HepG2 (cell line): ENCODE measurements around the gene PRDX2. TPM values are rescaled to one million over a fixed set of nuclear protein-coding genes. Genes with fewer than 3 reads are reported as not detected.
A peak's percentile ranks its signal among the peaks of the same experiment; 100 is the strongest.

Experiments
- ARNT2 ChIP-seq: sonication (generic); formaldehyde crosslinking; IDR thresholded peaks from 2 replicates; pipeline ENCODE4 v1.8.0; 2022; ENCODE audit warnings: mild to moderate bottlenecking, low read depth, missing genetic modification reagents, moderate library complexity
- BCL6 ChIP-seq: IDR thresholded peaks from 2 replicates; pipeline ENCODE4 v1.6.1; 2016; ENCODE audit warnings: missing genetic modification reagents, missing compliant biosample characterization
- FOXK2 ChIP-seq: fragments of 450-650 bp; IDR thresholded peaks from 2 replicates; pipeline ENCODE4 v1.6.1; 2016
- HOXA9 ChIP-seq: sonication (generic); formaldehyde crosslinking; IDR thresholded peaks from 2 replicates; pipeline ENCODE4 v1.8.1; 2022; ENCODE audit warnings: missing genetic modification reagents, mild to moderate bottlenecking, moderate library complexity, borderline replicate concordance
- NCOA1 ChIP-seq: sonication (generic); formaldehyde crosslinking; IDR thresholded peaks from 2 replicates; pipeline ENCODE4 v1.9.0; 2021; ENCODE audit warnings: missing genetic modification reagents
- NRL ChIP-seq: sonication (generic); formaldehyde crosslinking; IDR thresholded peaks from 2 replicates; pipeline ENCODE4 v1.5.0; 2020; ENCODE audit warnings: missing genetic modification reagents, mild to moderate bottlenecking, moderate library complexity, borderline replicate concordance
- RFXAP ChIP-seq: sonication (generic); formaldehyde crosslinking; IDR thresholded peaks from 2 replicates; pipeline ENCODE4 v1.4.0; 2020; ENCODE audit warnings: missing genetic modification reagents, borderline replicate concordance
- STAG1 ChIP-seq: sonication (generic); formaldehyde crosslinking; IDR thresholded peaks from 2 replicates; pipeline ENCODE4 v1.4.0; 2020; ENCODE audit warnings: missing genetic modification reagents
- TAF1 ChIP-seq: sonication (generic); formaldehyde crosslinking; IDR thresholded peaks from 2 replicates; pipeline ENCODE4 v1.4.0; 2020; ENCODE audit warnings: missing genetic modification reagents
- ZBTB42 ChIP-seq: sonication (generic); formaldehyde crosslinking; IDR thresholded peaks from 2 replicates; pipeline ENCODE4 v1.5.0; 2020; ENCODE audit warnings: mild to moderate bottlenecking, missing genetic modification reagents
- ZEB1 ChIP-seq: IDR thresholded peaks from 2 replicates; pipeline ENCODE4 v1.6.1; 2012; ENCODE audit warnings: mild to moderate bottlenecking, low read depth, inconsistent platforms; ENCODE audit not compliant: insufficient replicate concordance
- ZNF629 ChIP-seq: sonication (generic); formaldehyde crosslinking; conservative IDR thresholded peaks from 2 replicates; pipeline ENCODE4 v1.5.0; 2020; ENCODE audit warnings: missing genetic modification reagents
- ZNF780A ChIP-seq: sonication (generic); formaldehyde crosslinking; IDR thresholded peaks from 2 replicates; pipeline ENCODE4 v1.8.0; 2022; ENCODE audit warnings: mild to moderate bottlenecking, missing genetic modification reagents, moderate library complexity
- polyA plus RNA-seq, 8 experiments: library from polyadenylated mRNA; depleted of rRNA in 3 of 8; stranded (reverse) in 7 of 8; unstranded in 1 of 8; fragments of >200 nt; fragmentation: Illumina TruSeq in 4 of 8; extraction: Trizol in 4 of 8; gene quantifications; 2 replicates each; pipeline versions ENCODE4 v1.2.1 to v1.2.3, GENCODE V29; 2011 to 2016; ENCODE audit warnings: low read depth in 4 of 8, missing spikeins in 1 of 8, mixed read lengths in 1 of 8; ENCODE audit not compliant: insufficient read depth in 1 of 8
- total RNA-seq, 5 experiments: library from RNA; depleted of rRNA; stranded (reverse); fragments of >200 nt; fragmentation: Illumina TruSeq; extraction: Trizol; gene quantifications; 2 replicates each; pipeline ENCODE4 v1.2.3, GENCODE V29; 2016; ENCODE audit warnings: low read depth in 1 of 5
- TF ChIP-seq, protein P1 (sequence below): sonication (generic); formaldehyde crosslinking; IDR thresholded peaks from 2 replicates; pipeline ENCODE4 v1.4.0; 2020; ENCODE audit warnings: missing genetic modification reagents, borderline replicate concordance
- TF ChIP-seq, protein P2 (sequence below): sonication (generic); formaldehyde crosslinking; IDR thresholded peaks from 2 replicates; pipeline ENCODE4 v1.4.0; 2020; ENCODE audit warnings: missing genetic modification reagents
- TF ChIP-seq, protein P3 (sequence below): sonication (generic); formaldehyde crosslinking; IDR thresholded peaks from 2 replicates; pipeline ENCODE4 v1.4.0; 2020; ENCODE audit warnings: missing genetic modification reagents
- TF ChIP-seq, protein P4 (sequence below): sonication (generic); formaldehyde crosslinking; IDR thresholded peaks from 2 replicates; pipeline ENCODE4 v1.4.0; 2020; ENCODE audit warnings: low read depth, missing genetic modification reagents
- TF ChIP-seq, protein P5 (sequence below): fragments of 450-650 bp; IDR thresholded peaks from 2 replicates; pipeline ENCODE4 v1.6.1; 2017

Gene PRDX2
- total and polyA plus RNA-seq, 2 of the 13 experiments (the other 11 are each of a cell fraction or from before 2014, with no cell fraction given) = 218 to 381 TPM

DNA sequence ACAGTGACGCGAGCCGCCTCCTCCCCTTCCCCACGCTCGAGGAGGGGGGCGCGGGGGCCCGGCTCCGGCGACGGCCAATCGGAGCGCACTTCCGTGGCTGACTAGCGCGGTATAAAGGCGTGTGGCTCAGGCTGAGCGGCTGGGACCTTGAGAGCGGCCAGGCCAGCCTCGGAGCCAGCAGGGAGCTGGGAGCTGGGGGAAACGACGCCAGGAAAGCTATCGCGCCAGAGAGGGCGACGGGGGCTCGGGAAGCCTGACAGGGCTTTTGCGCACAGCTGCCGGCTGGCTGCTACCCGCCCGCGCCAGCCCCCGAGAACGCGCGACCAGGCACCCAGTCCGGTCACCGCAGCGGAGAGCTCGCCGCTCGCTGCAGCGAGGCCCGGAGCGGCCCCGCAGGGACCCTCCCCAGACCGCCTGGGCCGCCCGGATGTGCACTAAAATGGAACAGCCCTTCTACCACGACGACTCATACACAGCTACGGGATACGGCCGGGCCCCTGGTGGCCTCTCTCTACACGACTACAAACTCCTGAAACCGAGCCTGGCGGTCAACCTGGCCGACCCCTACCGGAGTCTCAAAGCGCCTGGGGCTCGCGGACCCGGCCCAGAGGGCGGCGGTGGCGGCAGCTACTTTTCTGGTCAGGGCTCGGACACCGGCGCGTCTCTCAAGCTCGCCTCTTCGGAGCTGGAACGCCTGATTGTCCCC lies 10.1 kb downstream of the PRDX2 start, which contains the start of gene JUNB (continued):
- peak; percentile 78 for TF ChIP-seq BCL6 (CRISPR knock-in tag)
- peak; percentile 99 for TF ChIP-seq TAF1 (CRISPR knock-in tag)
- TF ChIP-seq, protein P1, sequence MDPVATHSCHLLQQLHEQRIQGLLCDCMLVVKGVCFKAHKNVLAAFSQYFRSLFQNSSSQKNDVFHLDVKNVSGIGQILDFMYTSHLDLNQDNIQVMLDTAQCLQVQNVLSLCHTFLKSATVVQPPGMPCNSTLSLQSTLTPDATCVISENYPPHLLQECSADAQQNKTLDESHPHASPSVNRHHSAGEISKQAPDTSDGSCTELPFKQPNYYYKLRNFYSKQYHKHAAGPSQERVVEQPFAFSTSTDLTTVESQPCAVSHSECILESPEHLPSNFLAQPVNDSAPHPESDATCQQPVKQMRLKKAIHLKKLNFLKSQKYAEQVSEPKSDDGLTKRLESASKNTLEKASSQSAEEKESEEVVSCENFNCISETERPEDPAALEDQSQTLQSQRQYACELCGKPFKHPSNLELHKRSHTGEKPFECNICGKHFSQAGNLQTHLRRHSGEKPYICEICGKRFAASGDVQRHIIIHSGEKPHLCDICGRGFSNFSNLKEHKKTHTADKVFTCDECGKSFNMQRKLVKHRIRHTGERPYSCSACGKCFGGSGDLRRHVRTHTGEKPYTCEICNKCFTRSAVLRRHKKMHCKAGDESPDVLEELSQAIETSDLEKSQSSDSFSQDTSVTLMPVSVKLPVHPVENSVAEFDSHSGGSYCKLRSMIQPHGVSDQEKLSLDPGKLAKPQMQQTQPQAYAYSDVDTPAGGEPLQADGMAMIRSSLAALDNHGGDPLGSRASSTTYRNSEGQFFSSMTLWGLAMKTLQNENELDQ = no peak
- TF ChIP-seq FOXK2 = no peak
- TF ChIP-seq ZNF780A (CRISPR knock-in tag) = no peak
- no peak for TF ChIP-seq ZBTB42 (CRISPR knock-in tag)
- no peak for TF ChIP-seq NCOA1 (CRISPR knock-in tag)
- TF ChIP-seq ZEB1 = peak; percentile 21
- no peak for TF ChIP-seq NRL (CRISPR knock-in tag)
- TF ChIP-seq ZNF629 = 0 out of 2 replicates have a peak, but pooled peaks have one; percentile 11
- TF ChIP-seq STAG1 = peak; percentile 9; the same call in 1 of the 2 replicates
- TF ChIP-seq, protein P2, sequence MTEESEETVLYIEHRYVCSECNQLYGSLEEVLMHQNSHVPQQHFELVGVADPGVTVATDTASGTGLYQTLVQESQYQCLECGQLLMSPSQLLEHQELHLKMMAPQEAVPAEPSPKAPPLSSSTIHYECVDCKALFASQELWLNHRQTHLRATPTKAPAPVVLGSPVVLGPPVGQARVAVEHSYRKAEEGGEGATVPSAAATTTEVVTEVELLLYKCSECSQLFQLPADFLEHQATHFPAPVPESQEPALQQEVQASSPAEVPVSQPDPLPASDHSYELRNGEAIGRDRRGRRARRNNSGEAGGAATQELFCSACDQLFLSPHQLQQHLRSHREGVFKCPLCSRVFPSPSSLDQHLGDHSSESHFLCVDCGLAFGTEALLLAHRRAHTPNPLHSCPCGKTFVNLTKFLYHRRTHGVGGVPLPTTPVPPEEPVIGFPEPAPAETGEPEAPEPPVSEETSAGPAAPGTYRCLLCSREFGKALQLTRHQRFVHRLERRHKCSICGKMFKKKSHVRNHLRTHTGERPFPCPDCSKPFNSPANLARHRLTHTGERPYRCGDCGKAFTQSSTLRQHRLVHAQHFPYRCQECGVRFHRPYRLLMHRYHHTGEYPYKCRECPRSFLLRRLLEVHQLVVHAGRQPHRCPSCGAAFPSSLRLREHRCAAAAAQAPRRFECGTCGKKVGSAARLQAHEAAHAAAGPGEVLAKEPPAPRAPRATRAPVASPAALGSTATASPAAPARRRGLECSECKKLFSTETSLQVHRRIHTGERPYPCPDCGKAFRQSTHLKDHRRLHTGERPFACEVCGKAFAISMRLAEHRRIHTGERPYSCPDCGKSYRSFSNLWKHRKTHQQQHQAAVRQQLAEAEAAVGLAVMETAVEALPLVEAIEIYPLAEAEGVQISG (CRISPR knock-in tag) = peak; percentile 85
- TF ChIP-seq, protein P3, sequence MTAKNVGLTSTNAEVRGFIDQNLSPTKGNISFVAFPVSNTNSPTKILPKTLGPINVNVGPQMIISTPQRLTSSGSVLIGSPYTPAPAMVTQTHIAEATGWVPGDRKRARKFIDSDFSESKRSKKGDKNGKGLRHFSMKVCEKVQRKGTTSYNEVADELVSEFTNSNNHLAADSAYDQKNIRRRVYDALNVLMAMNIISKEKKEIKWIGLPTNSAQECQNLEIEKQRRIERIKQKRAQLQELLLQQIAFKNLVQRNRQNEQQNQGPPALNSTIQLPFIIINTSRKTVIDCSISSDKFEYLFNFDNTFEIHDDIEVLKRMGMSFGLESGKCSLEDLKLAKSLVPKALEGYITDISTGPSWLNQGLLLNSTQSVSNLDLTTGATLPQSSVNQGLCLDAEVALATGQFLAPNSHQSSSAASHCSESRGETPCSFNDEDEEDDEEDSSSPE (CRISPR knock-in tag) = peak; percentile 79
- TF ChIP-seq, protein P4, sequence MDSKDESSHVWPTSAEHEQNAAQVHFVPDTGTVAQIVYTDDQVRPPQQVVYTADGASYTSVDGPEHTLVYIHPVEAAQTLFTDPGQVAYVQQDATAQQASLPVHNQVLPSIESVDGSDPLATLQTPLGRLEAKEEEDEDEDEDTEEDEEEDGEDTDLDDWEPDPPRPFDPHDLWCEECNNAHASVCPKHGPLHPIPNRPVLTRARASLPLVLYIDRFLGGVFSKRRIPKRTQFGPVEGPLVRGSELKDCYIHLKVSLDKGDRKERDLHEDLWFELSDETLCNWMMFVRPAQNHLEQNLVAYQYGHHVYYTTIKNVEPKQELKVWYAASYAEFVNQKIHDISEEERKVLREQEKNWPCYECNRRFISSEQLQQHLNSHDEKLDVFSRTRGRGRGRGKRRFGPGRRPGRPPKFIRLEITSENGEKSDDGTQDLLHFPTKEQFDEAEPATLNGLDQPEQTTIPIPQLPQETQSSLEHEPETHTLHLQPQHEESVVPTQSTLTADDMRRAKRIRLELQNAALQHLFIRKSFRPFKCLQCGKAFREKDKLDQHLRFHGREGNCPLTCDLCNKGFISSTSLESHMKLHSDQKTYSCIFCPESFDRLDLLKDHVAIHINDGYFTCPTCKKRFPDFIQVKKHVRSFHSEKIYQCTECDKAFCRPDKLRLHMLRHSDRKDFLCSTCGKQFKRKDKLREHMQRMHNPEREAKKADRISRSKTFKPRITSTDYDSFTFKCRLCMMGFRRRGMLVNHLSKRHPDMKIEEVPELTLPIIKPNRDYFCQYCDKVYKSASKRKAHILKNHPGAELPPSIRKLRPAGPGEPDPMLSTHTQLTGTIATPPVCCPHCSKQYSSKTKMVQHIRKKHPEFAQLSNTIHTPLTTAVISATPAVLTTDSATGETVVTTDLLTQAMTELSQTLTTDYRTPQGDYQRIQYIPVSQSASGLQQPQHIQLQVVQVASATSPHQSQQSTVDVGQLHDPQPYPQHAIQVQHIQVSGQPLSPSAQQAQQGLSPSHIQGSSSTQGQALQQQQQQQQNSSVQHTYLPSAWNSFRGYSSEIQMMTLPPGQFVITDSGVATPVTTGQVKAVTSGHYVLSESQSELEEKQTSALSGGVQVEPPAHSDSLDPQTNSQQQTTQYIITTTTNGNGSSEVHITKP (CRISPR knock-in tag) = peak; percentile 96
- no peak for TF ChIP-seq HOXA9 (CRISPR knock-in tag)
- TF ChIP-seq, protein P5, sequence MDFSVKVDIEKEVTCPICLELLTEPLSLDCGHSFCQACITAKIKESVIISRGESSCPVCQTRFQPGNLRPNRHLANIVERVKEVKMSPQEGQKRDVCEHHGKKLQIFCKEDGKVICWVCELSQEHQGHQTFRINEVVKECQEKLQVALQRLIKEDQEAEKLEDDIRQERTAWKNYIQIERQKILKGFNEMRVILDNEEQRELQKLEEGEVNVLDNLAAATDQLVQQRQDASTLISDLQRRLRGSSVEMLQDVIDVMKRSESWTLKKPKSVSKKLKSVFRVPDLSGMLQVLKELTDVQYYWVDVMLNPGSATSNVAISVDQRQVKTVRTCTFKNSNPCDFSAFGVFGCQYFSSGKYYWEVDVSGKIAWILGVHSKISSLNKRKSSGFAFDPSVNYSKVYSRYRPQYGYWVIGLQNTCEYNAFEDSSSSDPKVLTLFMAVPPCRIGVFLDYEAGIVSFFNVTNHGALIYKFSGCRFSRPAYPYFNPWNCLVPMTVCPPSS = no peak
- TF ChIP-seq ARNT2 (CRISPR knock-in tag) = peak; percentile 93
- peak; percentile 75; the same call in 1 of the 2 replicates for TF ChIP-seq RFXAP
